H9 (cell line): ENCODE measurements around the gene RAD23B. TPM values are rescaled to one million over a fixed set of nuclear protein-coding genes. Genes with fewer than 3 reads are reported as not detected.
A peak's percentile ranks its signal among the peaks of the same experiment; 100 is the strongest.

Source experiments
- DNase-seq: peaks from one replicate; pipeline ENCODE4 v3.0.0-alpha.2; 2017
- H2AFZ ChIP-seq: one replicate; pipeline ENCODE4 v1.6.1; 2013; ENCODE audit warnings: mild to moderate bottlenecking, low read length, control low read depth, moderate library complexity
- H2AK5ac ChIP-seq: 2 replicates; pipeline ENCODE4 v1.6.1; 2013; ENCODE audit warnings: low read length, control low read depth, mixed read lengths; ENCODE audit not compliant: insufficient read length
- H2BK120ac ChIP-seq: one replicate; pipeline ENCODE4 v1.6.1; 2013; ENCODE audit warnings: low read depth, mild to moderate bottlenecking, low read length, control low read depth, inconsistent platforms; ENCODE audit not compliant: poor library complexity, severe bottlenecking
- H2BK12ac ChIP-seq: 2 replicates; pipeline ENCODE4 v1.6.1; 2013; ENCODE audit warnings: low read length, control low read depth, mixed read lengths, low read depth; ENCODE audit not compliant: insufficient read length
- H2BK15ac ChIP-seq: 2 replicates; pipeline ENCODE4 v1.6.1; 2013; ENCODE audit warnings: low read depth, low read length, control low read depth
- H2BK20ac ChIP-seq: one replicate; pipeline ENCODE4 v1.6.1; 2013; ENCODE audit warnings: low read depth, mild to moderate bottlenecking, low read length, control low read depth, inconsistent platforms; ENCODE audit not compliant: poor library complexity, severe bottlenecking
- H2BK5ac ChIP-seq: 2 replicates; pipeline ENCODE4 v1.6.1; 2013; ENCODE audit warnings: low read length, control low read depth, mixed read lengths; ENCODE audit not compliant: insufficient read length
- H3K14ac ChIP-seq: 2 replicates; pipeline ENCODE4 v1.6.1; 2013; ENCODE audit warnings: low read length, control low read depth; ENCODE audit not compliant: insufficient read depth
- H3K18ac ChIP-seq: 2 replicates; pipeline ENCODE4 v1.6.1; 2013; ENCODE audit warnings: low read depth, mild to moderate bottlenecking, mixed read lengths, low read length, control low read depth; ENCODE audit not compliant: insufficient read length
- H3K23ac ChIP-seq: 2 replicates; pipeline ENCODE4 v1.6.1; 2013; ENCODE audit warnings: low read length, control low read depth, mixed read lengths, low read depth; ENCODE audit not compliant: insufficient read length
- H3K23me2 ChIP-seq: 2 replicates; pipeline ENCODE4 v1.6.1; 2013; ENCODE audit warnings: low read depth, mild to moderate bottlenecking, mixed read lengths, low read length, control low read depth; ENCODE audit not compliant: insufficient read length, poor library complexity, severe bottlenecking
- H3K27ac ChIP-seq: 2 replicates; pipeline ENCODE4 v1.5.1; 2013; ENCODE audit warnings: low read length, control low read depth, mixed read lengths, low read depth; ENCODE audit not compliant: insufficient read length
- H3K27me3 ChIP-seq: 2 replicates; pipeline ENCODE4 v1.6.1; 2013; ENCODE audit warnings: low read length, control low read depth, inconsistent platforms; ENCODE audit not compliant: insufficient read depth
- H3K4ac ChIP-seq: 2 replicates; pipeline ENCODE4 v1.6.1; 2013; ENCODE audit warnings: low read depth, mild to moderate bottlenecking, control low read depth, inconsistent platforms, low read length, moderate library complexity
- H3K4me1 ChIP-seq: 2 replicates; pipeline ENCODE4 v1.6.1; 2013; ENCODE audit warnings: low read length, control low read depth, inconsistent platforms; ENCODE audit not compliant: insufficient read depth
- H3K4me2 ChIP-seq: 2 replicates; pipeline ENCODE4 v1.6.1; 2013; ENCODE audit warnings: low read length, control low read depth, mixed read lengths; ENCODE audit not compliant: insufficient read length, insufficient read depth
- H3K56ac ChIP-seq: 2 replicates; pipeline ENCODE4 v1.6.1; 2013; ENCODE audit warnings: low read depth, mild to moderate bottlenecking, mixed read lengths, low read length, control low read depth; ENCODE audit not compliant: insufficient read length
- H3K79me1 ChIP-seq: 2 replicates; pipeline ENCODE4 v1.6.1; 2013; ENCODE audit warnings: low read depth, mild to moderate bottlenecking, moderate library complexity, low read length, control low read depth, inconsistent platforms; ENCODE audit not compliant: insufficient read depth, poor library complexity, severe bottlenecking
- H3K79me2 ChIP-seq: 2 replicates; pipeline ENCODE4 v1.6.1; 2013; ENCODE audit warnings: low read length, control low read depth, inconsistent platforms; ENCODE audit not compliant: insufficient read depth
- H3K9ac ChIP-seq: 2 replicates; pipeline ENCODE4 v1.6.1; 2013; ENCODE audit warnings: low read length, control low read depth, mixed read lengths; ENCODE audit not compliant: insufficient read length; ENCODE audit errors: extremely low read depth
- H3K9me3 ChIP-seq: one replicate; pipeline ENCODE4 v1.6.1; 2013; ENCODE audit warnings: low read depth, low read length, inconsistent platforms; ENCODE audit not compliant: control insufficient read depth
- H3T11ph ChIP-seq: one replicate; pipeline ENCODE4 v1.6.1; 2013; ENCODE audit warnings: mild to moderate bottlenecking, low read length, control low read depth, inconsistent platforms
- H4K20me1 ChIP-seq: one replicate; pipeline ENCODE4 v1.6.1; 2013; ENCODE audit not compliant: control insufficient read depth, insufficient read length, insufficient read depth
- H4K5ac ChIP-seq: 2 replicates; pipeline ENCODE4 v1.6.1; 2013; ENCODE audit warnings: low read depth, mild to moderate bottlenecking, mixed read lengths, low read length, control low read depth; ENCODE audit not compliant: insufficient read length
- H4K8ac ChIP-seq: replicated peaks from 2 replicates; pipeline ENCODE4 v1.6.1; 2013; ENCODE audit warnings: low read length, control low read depth, mixed read lengths, low read depth; ENCODE audit not compliant: insufficient read length
- H4K91ac ChIP-seq: 2 replicates; pipeline ENCODE4 v1.6.1; 2013; ENCODE audit warnings: low read depth, mild to moderate bottlenecking, moderate library complexity, mixed read lengths, low read length, control low read depth; ENCODE audit not compliant: insufficient read length
- H3K27ac Mint-ChIP-seq, 3 experiments: 2 replicates in 2 of 3; 3 replicates in 1 of 3; pipeline ENCODE4 v1.8.0; 2020 to 2021; ENCODE audit warnings: mixed read lengths in 3 of 3, mild to moderate bottlenecking in 1 of 3, moderate library complexity in 1 of 3
- H3K27me3 Mint-ChIP-seq: 2 replicates; pipeline ENCODE4 v1.8.0; 2021; ENCODE audit warnings: low read depth, mild to moderate bottlenecking, moderate library complexity, mixed read lengths
- H3K36me3 Mint-ChIP-seq, 3 experiments: 2 replicates in 2 of 3; 3 replicates in 1 of 3; pipeline ENCODE4 v1.8.0; 2020 to 2021; ENCODE audit warnings: low read depth in 3 of 3, mixed read lengths in 3 of 3; ENCODE audit not compliant: insufficient read depth in 1 of 3
- H3K4me1 Mint-ChIP-seq, 2 experiments: 2 replicates each; pipeline ENCODE4 v1.8.0; 2020; ENCODE audit warnings: mixed read lengths in 2 of 2
- H3K4me3 Mint-ChIP-seq, 2 experiments: 2 replicates in 1 of 2; 3 replicates in 1 of 2; pipeline ENCODE4 v1.8.0; 2020 to 2021; ENCODE audit warnings: mild to moderate bottlenecking in 2 of 2, mixed read lengths in 2 of 2, moderate library complexity in 1 of 2
- H3K9me3 Mint-ChIP-seq, 2 experiments: 2 replicates in 1 of 2; 3 replicates in 1 of 2; pipeline ENCODE4 v1.8.0; 2020; ENCODE audit warnings: mild to moderate bottlenecking in 2 of 2, mixed read lengths in 2 of 2, moderate library complexity in 1 of 2
- WGBS: extraction: QIAGEN DNeasy Blood & Tissue Kit; methylation state at CpG from one replicate; pipeline ENCODE4 v1.1.7; 2013; ENCODE audit warnings: missing lambda C conversion rate, low lambda C conversion rate, mixed read lengths; ENCODE audit not compliant: insufficient read length; ENCODE audit errors: extremely low coverage; 5-methylcytosine and 5-hydroxymethylcytosine counted together
- total RNA-seq: library from RNA; stranded (reverse); gene quantifications from 2 replicates; pipeline ENCODE4 v1.2.1, GENCODE V29; 2021
- TF ChIP-seq, protein P1 (sequence below): fragments of 200-600 bp; sonication (generic); conservative IDR thresholded peaks from 3 replicates; pipeline ENCODE4 v1.8.0; 2021; ENCODE audit warnings: antibody characterized with exemption, mild to moderate bottlenecking

RAD23B gene
- total RNA-seq, 1 experiment from 2014 or later: 154 TPM

DNA sequence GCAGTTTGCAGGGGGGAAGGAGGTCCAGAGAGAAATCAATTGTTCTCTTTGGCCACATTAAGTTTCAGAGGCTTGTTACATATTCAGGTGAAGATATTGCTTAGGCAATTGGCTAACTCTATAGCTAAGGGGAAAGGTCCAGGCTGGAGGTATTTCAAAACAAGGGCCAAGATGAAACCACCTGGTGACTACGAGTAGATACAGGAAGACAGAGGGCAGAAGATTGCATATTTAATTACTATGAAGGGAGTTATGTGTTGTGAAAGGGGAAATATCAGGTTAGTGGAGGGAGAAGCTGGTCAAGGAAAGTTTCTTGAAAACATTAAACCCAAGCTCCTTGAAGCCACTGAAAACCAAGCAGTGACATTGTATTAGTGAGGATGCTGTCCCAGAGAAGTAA is 1.9 kb upstream of the RAD23B start:
- Histone ChIP-seq H3K27me3 (no peaks in the 10 kb centered on the region), H4K8ac (no peak overlapping the region), H3K18ac (no peak overlapping the region), H3K79me2 (peaks cover 17% of the 10 kb centered on the region), H4K20me1 (no peaks in the 10 kb centered on the region), H2BK15ac (no peak overlapping the region), H3K27ac (no peak overlapping the region), H3K14ac (no peak overlapping the region), H3T11ph (no peak overlapping the region), H3K4me2 (no peak overlapping the region), H3K23me2 (peaks cover 3% of the 10 kb centered on the region), H3K9ac (no peak overlapping the region), H2AFZ (no peak overlapping the region), H3K9me3 (no peaks in the 10 kb centered on the region), H2BK120ac (no peak overlapping the region), H3K56ac (no peak overlapping the region), H4K91ac (no peak overlapping the region), H3K79me1 (no peaks in the 10 kb centered on the region), H3K4ac (no peak overlapping the region), H2BK20ac (no peak overlapping the region), H2BK12ac (no peak overlapping the region), H2AK5ac (no peak overlapping the region), H3K23ac (no peak overlapping the region), H2BK5ac (no peak overlapping the region), H3K4me1 (no peaks in the 10 kb centered on the region; the same call in 1 of the 2 replicates), H4K5ac (no peak overlapping the region)
- H3K4me1 Mint-ChIP-seq: peaks cover 33 to 36% of the 10 kb centered on the region in 2 experiments
- TF ChIP-seq, protein P1, sequence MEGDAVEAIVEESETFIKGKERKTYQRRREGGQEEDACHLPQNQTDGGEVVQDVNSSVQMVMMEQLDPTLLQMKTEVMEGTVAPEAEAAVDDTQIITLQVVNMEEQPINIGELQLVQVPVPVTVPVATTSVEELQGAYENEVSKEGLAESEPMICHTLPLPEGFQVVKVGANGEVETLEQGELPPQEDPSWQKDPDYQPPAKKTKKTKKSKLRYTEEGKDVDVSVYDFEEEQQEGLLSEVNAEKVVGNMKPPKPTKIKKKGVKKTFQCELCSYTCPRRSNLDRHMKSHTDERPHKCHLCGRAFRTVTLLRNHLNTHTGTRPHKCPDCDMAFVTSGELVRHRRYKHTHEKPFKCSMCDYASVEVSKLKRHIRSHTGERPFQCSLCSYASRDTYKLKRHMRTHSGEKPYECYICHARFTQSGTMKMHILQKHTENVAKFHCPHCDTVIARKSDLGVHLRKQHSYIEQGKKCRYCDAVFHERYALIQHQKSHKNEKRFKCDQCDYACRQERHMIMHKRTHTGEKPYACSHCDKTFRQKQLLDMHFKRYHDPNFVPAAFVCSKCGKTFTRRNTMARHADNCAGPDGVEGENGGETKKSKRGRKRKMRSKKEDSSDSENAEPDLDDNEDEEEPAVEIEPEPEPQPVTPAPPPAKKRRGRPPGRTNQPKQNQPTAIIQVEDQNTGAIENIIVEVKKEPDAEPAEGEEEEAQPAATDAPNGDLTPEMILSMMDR: no peak
- no peaks in the 10 kb centered on the region for H3K27me3 Mint-ChIP-seq
- peaks cover 0 to 15% (median 3%) of the 10 kb centered on the region in 3 experiments; a peak in 6 of 7 replicates for H3K36me3 Mint-ChIP-seq
- H3K27ac Mint-ChIP-seq: no peak overlapping the region; a peak in 2 of 7 replicates
- no peaks in the 10 kb centered on the region; a peak in 1 of 5 replicates for H3K9me3 Mint-ChIP-seq
- WGBS: no CpG with 5 or more reads among the region's 1 CpG
- H3K4me3 Mint-ChIP-seq: peak overlapping the region; percentile 11 to 33; a peak in 2 of 5 replicates
- DNase-seq: no peak
